ENCODE results near the gene REC114.

REC114 gene

DNA sequence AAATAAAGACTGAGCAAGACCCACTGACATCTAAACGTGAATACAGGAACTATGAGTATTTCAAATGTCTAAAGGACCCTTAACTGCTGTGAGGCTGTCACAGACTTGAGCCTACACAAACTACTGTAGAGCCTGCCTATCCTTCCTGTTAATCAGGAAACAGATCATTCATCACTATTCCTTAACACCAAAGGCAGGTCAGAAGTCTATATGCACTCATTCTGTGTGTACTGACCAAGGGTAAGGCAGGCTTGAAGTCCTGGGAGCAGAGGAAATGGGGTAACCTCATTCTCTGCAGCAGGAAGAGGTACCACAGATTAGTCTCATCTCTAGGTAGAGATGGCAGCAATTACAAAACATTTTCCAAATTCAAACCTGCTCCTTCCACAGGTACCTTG lies 159.5 kb downstream of the REC114 start:
- Mint-ChIP-seq H3K4me3 (no peak overlapping the region), H3K27me3 (no peaks in the 10 kb centered on the region), H3K4me1 (peaks cover 24 to 28% of the 10 kb centered on the region in 2 donors), H3K36me3 (peaks cover 0 to 7% of the 10 kb centered on the region in 2 donors), H3K9me3 (no peaks in the 10 kb centered on the region), H3K27ac (no peak overlapping the region)
- ATAC-seq (replicated peaks) (no peak), DNase-seq (no peak)

DNA sequence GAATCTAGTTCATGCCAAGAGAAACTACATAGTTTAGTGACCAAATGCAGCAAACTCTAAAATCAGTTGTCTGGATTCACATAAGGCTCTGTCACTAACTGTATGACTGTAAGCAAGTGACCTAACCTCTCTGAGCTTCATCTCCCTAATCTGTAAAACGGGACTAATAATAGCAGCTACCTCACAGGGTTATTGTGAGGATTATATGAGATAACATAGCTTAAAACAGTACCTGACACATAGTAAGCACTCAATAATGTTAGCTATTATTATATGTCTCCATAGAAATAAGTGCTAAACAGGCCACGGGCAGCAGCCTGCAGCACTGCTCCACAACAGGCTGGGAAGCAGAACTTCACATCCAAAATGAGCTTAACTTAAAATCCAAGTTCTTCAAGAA lies 160.0 kb downstream of the REC114 start:
- DNase-seq (no peak), ATAC-seq (replicated peaks) (no peak)
- H3K4me3 Mint-ChIP-seq = no peak overlapping the region
- no peak overlapping the region for H3K27ac Mint-ChIP-seq
- H3K27me3 Mint-ChIP-seq = no peaks in the 10 kb centered on the region
- peaks cover 0 to 7% of the 10 kb centered on the region in 2 donors for H3K36me3 Mint-ChIP-seq
- H3K9me3 Mint-ChIP-seq = no peaks in the 10 kb centered on the region
- H3K4me1 Mint-ChIP-seq = peaks cover 28 to 31% of the 10 kb centered on the region in 2 donors

GRCh38 chr15:73604477-73604876 lies 161.5 kb downstream of the REC114 start:
- H3K4me3 Mint-ChIP-seq = no peak overlapping the region
- H3K9me3 Mint-ChIP-seq = no peaks in the 10 kb centered on the region
- H3K36me3 Mint-ChIP-seq = peaks cover 0 to 8% of the 10 kb centered on the region in 2 donors
- H3K27ac Mint-ChIP-seq = no peak overlapping the region
- ATAC-seq (replicated peaks) (no peak), DNase-seq (no peak)
- peaks cover 28 to 33% of the 10 kb centered on the region in 2 donors for H3K4me1 Mint-ChIP-seq
- H3K27me3 Mint-ChIP-seq = no peaks in the 10 kb centered on the region

GRCh38 chr15:73605759-73606436 lies 162.9 kb downstream of the REC114 start:
- H3K27me3 Mint-ChIP-seq = no peaks in the 10 kb centered on the region
- H3K4me1 Mint-ChIP-seq = peaks cover 28 to 38% of the 10 kb centered on the region in 2 donors
- H3K4me3 Mint-ChIP-seq = no peak overlapping the region
- H3K9me3 Mint-ChIP-seq = no peaks in the 10 kb centered on the region
- peaks cover 0 to 8% of the 10 kb centered on the region in 2 donors for H3K36me3 Mint-ChIP-seq
- no peak overlapping the region for H3K27ac Mint-ChIP-seq
- no peak for ATAC-seq (replicated peaks)
- no peak for DNase-seq

DNA sequence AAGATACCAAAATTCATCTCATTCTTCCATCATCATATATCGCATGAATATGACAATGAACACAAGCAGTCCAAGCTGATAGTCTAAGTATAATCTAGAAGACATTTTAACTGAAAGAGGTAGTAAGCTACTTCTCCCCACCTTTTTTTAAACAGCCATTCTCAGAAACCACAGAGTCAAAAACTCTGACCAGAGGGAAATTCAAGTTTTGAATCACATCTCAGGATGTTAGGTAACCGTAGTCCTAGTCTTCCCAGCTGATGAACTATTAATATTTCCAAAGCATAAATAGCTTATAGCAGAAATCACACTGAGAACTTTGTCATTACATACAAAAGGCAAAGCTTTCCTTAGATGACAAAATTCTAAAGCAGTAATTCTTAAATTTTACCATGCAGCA lies 164.4 kb downstream of the REC114 start:
- peak in 1 of 2 donors; percentile 25 for ATAC-seq (replicated peaks)
- H3K36me3 Mint-ChIP-seq = peaks cover 0 to 10% of the 10 kb centered on the region in 2 donors
- H3K4me1 Mint-ChIP-seq = peaks cover 33 to 49% of the 10 kb centered on the region in 2 donors
- H3K4me3 Mint-ChIP-seq = no peak overlapping the region
- no peak for DNase-seq
- no peaks in the 10 kb centered on the region for H3K9me3 Mint-ChIP-seq
- H3K27me3 Mint-ChIP-seq = no peaks in the 10 kb centered on the region
- peak overlapping the region; percentile 27 for H3K27ac Mint-ChIP-seq

DNA sequence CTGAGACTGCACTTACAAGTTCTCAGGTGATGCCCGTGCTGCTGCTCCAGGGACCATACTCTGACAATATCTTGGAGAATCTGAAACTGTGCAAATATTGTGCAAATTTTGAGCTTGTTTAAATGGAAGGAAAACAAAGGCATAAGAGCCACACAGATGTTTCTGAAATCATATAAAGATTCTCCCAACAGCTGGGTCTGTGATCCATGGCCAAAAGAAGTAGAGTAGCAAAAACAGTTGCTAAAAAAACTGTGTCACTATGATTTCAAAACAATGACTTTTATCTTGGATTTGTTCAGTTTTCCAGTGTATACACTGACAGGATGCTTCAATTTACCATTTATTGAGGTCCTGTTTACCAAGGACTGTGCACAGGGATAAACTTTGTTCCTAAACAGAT lies 164.9 kb downstream of the REC114 start:
- H3K4me3 Mint-ChIP-seq = no peak overlapping the region
- H3K27me3 Mint-ChIP-seq = no peaks in the 10 kb centered on the region
- H3K4me1 Mint-ChIP-seq = peaks cover 33 to 49% of the 10 kb centered on the region in 2 donors
- H3K27ac Mint-ChIP-seq = no peak overlapping the region
- H3K9me3 Mint-ChIP-seq = no peaks in the 10 kb centered on the region
- H3K36me3 Mint-ChIP-seq = peaks cover 0 to 10% of the 10 kb centered on the region in 2 donors
- no peak for ATAC-seq (replicated peaks)
- DNase-seq = no peak

- peaks cover 0 to 9% of the 10 kb centered on the region in 2 donors for H3K36me3 Mint-ChIP-seq
- no peaks in the 10 kb centered on the region for H3K27me3 Mint-ChIP-seq
- ATAC-seq (replicated peaks) = peak in 1 of 2 donors; percentile 36
- no peaks in the 10 kb centered on the region for H3K9me3 Mint-ChIP-seq
- no peak overlapping the region for H3K4me3 Mint-ChIP-seq
- H3K4me1 Mint-ChIP-seq = peaks cover 29 to 49% of the 10 kb centered on the region in 2 donors
- H3K27ac Mint-ChIP-seq = no peak overlapping the region
- DNase-seq = no peak
These were observed 165.5 kb downstream of the REC114 start for GRCh38 chr15:73608475-73608874.

DNA sequence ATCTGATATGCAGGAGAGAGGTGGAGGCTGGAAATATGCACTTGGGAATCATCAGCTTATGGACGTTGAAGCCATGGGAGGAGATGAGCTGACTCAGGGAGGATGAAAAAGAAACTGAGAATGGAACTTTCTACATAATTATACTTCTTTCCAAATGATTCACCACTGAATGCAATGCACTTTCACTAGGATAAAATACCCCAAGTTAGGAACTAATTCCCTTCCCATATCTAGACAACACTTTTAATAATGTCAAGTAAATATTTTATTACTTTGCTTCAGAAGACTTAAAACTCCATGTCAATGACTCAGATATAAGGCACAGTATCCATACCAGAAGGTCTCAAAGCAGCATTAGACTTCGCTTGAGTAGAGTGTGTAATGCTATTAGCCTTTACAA lies 166.0 kb downstream of the REC114 start:
- ATAC-seq (replicated peaks) = no peak
- H3K27me3 Mint-ChIP-seq = no peaks in the 10 kb centered on the region
- peaks cover 0 to 9% of the 10 kb centered on the region in 2 donors for H3K36me3 Mint-ChIP-seq
- no peaks in the 10 kb centered on the region for H3K9me3 Mint-ChIP-seq
- peaks cover 29 to 49% of the 10 kb centered on the region in 2 donors for H3K4me1 Mint-ChIP-seq
- no peak for DNase-seq
- H3K4me3 Mint-ChIP-seq = no peak overlapping the region
- H3K27ac Mint-ChIP-seq = no peak overlapping the region

Measured in stimulated activated naive B cell treated with anti-CD40 and anti-IgM and Interleukin-4, amounts not matched to agents 10 μg/mL and 1 μg/mL and 100 μg/mL, for 72 hours (primary cell).